Fibroblast of skin of left quadriceps (primary cell): ENCODE data around the gene ONECUT3.

Experiments used
- DNase-seq, 2 experiments: peaks; one replicate each; pipeline ENCODE4 v3.0.0-alpha.2; 2013; ENCODE audit warnings: low read depth in 2 of 2

Gene ONECUT3

DNA sequence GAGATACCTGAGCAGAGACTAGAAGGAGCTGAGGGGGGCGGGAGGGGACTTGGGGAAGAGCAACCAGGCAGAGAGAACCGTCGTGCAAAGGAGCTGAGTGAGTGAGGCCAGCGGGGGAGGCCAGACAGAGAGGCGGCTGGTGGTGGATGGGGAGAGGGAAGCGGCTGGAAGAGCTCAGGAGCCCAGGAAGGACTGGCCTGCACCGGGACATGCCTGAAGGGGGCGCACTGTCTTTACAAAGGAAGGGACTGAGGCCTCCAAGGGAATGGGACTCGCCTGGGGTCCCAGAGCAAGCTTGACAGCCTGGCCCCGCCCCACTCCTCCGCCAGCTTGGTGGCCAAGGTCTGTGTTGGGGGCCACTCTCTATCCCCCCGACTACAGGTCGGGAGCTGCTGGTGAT is 14.9 kb downstream of the ONECUT3 start:
- DNase-seq: no peak

DNA sequence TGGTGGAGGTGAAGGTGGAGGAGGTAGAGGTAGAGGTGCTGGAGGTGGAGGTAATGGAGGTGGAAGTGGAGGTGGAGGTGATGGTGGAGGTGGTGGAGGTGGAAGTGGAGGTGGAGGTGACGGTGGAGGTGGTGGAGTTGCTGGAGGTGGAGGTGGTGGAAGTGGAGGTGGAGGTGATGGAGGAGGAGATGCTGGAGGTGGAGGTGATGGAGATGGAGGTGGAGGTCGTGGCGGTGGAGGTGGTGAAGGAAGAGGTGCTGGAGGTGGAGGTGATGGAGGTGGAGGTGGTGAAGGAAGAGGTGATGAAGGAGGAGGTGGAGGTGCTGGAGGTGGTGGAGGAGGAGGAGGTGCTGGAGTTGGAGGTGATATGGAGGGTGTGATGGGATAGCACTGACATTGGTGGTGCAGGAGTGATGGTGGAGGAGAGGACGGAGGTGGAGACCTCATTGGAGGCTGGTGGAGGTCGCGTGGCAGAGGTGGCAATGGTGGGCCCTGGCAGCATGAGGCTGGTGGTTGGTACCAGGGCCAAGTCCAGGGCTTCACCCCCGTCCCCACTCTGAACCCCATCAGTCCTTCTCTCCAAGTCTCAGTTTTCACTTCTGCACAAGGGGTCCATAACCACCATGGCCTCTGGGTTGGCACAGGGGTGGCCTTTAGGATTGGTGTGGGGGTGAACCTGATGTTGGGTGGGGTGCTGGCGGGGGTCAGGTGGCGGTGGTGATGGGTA is 15.8 kb downstream of the ONECUT3 start:
- DNase-seq: no peak

DNA sequence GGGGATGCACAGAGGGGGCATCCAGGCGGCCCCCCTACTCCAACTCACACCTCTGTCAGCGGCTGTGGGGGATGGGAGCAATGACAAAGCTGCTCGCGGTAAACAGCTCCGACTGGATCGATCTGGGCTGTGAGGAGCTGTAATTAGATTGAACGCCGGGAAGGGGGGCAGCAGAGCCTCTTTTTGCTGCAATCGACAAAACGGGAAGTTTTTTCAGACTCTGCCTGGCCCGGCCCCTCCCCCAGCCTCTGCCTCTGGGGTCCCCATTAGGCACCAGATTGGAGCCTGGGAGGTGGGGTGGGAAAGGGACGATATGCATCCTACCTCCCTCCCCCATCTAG is 16.3 kb downstream of the ONECUT3 start:
- no peak for DNase-seq

DNA sequence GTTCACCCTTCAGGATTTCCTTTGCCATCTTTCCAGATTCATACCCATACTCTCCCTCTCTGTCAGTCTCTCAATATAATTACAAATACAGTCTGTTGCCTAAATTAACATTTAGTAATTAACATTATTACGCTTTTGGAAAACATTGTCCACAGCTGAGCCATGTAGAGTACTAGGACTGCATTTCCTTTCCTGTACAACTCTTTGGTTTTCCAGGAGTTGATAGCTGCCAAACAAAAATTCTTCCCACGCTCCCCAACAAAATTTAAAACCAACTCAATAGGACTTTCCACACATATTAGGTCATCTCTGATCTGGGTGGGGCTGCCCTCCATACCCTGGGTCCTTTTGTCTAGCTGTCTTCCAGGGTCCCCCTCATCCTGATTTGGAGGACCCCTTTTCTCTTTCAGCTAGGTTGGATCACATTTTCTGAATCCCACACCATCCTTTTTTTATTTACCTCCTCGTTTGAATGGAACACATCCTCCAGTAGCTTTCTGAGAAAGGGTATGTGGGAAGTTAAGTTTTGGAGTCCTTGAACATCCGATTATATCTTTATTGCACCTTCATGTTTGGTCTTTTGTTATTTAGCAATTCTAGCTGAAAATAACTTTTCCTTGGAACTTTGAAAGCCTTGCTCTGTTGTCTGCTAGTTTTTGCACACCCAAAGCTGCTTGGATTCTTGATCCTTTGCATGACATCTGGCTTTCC is 17.7 kb downstream of the ONECUT3 start:
- no peak for DNase-seq

DNA sequence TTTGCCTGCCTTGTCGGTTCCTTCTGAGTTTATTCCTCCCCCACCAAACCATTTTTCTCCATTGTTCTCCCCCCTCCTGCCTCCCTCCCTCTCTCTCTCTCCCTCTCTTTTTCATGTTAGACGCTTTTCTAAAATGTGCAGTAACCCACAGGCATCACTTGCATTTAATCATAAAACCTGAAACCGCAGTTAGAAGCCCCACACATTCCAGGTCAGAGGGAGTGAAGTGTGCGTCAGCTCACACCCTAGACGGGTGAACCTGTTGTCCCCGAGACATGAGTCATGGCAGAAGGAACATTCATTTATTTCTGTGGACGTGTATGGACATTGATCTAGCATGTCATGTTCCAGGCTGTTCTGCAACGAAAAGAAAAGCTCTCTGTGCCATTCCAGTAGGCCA is 19.9 kb downstream of the ONECUT3 start:
- no peak for DNase-seq

DNA sequence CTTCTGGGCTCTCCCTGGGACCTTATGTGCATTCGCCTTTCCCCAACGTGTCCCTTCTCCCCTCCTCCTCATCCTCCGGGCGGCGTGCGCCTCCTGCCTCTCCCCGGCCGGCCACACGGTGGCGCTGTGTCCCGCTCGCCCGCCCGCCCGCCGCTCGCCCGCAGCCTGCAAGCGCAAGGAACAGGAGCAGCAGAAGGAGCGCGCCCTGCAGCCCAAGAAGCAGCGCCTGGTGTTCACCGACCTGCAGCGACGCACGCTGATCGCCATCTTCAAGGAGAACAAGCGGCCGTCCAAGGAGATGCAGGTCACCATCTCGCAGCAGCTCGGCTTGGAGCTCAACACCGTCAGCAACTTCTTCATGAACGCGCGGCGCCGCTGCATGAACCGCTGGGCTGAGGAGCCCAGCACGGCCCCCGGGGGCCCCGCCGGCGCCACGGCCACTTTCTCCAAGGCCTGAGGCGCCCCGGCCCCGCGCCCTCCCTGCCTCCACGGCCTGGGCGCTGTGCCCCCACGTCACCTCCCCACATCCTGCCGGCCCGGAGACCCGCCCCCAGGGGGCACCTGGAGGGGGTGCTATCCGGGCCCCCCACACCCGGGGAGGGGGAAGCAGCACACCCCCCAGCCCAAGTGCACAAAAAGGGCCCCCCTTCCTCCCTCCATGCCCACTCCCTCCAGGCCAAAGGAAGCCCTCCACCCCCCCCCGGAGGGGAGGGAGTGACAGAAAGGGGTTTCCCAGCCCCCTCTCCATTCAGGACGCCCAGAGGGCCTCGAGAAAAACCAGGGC is 21.9 kb downstream of the ONECUT3 start:
- DNase-seq: no peak

DNA sequence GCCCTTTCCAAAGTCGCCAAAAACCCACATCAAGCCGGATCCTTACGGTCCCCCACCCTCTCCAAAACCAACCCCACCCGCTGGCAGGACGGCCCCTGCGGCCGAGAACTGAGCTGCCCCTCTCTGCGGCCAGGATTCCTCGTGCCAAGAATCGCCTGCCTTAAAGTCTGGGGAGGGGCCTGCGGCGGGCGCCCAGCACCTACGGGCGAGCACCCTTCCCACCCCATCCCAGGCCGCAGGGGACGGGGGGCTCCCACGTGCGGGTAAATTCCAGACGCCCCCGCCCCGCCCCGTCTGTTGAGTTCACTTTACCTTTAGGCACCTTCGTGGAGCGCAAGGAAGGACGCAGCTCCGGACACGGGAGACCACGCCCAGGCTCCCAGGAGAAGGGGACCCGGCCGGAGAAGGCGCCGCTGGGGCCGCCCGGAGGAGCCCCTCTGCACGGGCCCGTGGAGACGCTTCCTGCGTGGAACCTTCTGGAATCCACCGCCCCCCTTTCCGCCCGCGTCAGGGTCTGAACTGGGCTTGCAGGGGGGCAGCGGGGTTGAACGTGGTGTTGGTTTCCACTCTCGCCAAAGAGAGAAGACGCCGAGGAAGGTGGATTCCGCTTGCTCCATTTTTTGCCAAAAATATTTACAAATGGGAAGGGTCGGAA is 22.8 kb downstream of the ONECUT3 start:
- DNase-seq: no peak

DNA sequence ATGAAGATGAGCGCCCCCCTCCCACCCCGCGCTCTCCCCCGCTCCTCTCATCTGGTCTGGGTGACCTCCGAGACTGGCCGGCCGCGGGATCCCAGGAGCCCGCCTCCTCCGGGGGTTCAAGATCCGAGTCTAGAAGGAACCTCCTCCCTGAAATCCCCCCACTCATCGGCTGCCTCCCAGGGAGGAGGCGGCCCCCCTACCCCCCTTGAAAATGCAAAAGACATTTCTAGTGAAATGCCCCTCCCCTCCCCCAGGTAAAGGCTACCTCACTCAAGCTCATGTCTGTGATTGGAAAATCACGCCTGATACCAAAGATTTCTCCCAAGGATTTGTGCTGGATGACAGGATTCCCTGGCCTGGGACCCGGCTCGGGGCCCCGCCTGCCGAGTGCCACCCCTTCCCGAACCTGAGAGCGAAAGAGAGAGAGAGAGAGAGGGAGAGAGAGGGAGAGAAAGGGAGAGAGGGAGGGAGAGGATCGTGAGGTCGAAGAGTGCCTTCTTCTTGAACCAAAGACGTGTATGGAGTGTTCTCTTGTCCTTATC is 23.4 kb downstream of the ONECUT3 start:
- no peak for DNase-seq

DNA sequence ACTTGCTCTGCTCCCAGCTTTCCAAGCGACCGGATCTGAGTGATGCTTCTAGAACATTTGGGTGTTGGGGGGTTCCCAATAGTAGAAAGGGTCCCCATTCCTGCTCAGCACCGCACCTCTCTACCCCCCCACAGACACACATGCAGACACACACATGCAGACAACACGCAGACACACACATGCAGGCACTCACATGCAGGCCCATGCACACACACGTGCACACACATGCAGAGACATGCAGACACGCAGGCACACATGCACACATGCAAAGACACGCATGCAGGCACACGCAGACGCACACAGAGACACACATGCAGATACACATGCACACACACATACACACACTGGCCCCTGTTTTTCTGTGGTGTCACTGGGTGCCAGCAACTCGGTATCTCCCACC is 23.8 kb downstream of the ONECUT3 start:
- DNase-seq: no peak

DNA sequence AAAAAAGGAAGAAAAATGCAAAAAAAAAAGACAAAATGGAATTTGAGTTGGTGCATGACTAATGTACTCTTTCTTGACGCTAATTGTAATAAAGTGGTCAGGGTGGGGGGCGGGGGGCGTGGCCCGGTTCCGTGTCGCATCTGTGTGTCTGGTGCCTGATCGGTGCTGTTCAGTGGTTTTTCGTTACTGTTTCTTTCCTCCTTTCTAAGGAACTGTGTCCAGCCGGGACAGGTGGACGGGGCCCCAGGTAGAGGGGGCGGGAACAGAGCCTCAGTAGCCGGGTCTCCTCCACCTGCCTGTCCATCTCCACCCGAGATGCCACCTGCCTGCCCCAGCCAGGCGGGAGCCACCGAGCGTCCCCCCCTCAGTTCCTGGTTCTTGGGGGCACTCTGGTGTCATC is 26.3 kb downstream of the ONECUT3 start:
- DNase-seq: no peak

DNA sequence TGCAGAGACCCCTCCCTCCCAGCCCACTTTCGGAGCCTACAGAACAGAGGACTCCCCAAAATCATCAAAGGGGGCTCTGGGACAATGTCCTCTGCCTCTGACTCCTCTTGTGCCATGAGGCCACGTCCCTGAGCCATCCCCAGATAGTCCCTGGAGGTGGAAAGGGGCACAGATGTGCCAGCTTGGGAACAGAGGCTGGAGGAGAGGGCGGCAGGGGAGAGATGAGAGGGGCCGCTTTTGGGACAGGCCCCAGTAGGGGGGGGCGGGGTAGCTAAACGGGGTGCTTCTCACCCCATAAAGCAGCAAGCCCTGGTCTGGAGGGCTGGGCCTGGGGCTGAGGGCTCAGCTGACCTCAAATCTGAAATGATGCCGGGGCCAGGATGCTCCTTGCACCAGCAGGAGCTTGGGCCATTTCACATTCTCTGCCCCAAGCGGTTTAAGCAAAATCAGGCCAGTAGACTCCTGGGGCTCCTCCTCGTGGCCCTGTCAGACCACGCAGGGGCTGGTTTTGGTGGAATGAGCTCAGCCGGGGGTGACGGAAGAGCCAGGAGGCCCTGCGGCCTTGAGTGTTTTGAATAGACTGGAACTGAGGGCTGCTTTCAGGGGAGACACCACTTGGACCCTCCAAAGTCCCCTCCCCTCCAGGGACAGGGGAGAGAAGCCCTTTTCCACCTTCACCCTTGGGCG is 27.1 kb downstream of the ONECUT3 start:
- DNase-seq: no peak

DNA sequence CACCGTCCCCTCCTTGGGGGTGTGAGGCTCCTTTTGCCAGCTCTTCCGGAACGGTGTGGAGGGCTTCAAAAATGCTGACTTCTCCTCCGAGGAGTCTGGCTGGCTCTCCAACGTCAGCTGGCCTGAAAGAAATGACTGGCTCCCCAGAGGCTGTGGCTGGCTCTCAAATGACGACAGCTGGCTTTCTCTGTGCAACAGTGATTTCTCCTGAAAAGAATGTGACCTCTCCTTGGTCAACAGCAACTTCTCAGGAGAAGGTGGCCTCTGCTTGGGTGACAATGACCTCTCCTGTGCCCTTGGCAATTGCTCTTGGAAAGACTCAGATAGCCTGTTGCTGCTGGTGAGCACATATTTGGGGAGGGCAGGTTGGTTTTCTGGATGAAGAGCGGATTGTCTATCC is 29.2 kb downstream of the ONECUT3 start:
- no peak for DNase-seq

DNA sequence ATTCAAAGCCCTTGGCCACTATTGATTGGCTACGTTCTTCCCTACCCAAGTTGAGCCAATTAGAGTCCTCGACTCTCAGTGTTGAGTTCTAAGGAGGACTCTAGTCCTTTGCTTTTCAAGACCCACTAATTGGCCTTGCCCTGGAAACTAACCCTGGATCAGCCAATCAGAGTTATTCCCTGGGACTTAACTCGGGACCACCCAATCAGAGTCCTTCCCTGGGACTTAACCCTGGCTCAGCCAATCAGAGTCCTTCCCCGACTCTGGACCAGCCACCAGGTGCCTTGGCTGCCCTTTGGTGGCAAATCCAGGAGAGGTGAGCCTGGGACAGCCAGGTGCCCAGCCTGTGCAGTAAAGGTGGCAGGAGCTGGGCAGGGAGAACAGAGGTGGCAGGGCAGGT is 30.0 kb downstream of the ONECUT3 start:
- DNase-seq: no peak

DNA sequence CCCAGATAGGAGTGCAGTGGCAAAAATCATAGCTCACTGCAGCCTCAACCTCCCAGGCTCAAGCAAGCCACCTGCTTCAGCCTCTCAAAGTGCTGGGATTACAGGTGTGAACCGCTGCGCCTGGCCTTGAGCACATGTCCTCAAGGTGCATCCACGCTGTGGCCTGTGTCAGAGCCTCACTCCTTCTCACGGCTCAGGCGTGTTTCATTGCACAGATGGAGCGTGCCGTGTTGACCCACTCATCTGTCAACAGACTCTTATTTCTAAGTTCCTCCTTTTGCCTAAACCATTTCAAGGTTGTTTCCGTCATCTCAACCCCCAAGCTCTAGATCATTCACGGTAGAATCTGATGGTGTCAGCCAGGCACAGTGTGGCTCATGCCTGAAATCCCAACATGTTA is 30.6 kb downstream of the ONECUT3 start:
- no peak for DNase-seq

DNA sequence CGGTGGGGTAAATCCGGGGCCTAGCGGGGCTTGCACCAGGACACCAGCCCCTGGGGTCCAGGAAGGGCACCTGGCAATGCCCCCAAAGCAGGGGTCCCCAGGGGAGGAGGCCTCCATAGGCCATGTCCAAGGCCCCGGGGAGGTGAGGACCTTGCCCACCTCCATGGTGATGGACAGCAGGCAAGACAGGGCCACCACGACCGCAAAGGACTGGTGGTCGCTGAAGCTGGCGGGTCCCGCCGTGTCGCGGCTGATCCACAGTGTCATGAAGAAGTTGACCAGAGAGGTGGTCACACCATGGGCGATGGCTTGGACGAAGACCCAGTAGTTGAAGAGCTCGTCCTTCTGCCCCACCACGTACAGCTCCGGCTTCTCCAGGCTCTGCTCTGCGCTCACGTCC is 32.0 kb downstream of the ONECUT3 start:
- DNase-seq: no peak

DNA sequence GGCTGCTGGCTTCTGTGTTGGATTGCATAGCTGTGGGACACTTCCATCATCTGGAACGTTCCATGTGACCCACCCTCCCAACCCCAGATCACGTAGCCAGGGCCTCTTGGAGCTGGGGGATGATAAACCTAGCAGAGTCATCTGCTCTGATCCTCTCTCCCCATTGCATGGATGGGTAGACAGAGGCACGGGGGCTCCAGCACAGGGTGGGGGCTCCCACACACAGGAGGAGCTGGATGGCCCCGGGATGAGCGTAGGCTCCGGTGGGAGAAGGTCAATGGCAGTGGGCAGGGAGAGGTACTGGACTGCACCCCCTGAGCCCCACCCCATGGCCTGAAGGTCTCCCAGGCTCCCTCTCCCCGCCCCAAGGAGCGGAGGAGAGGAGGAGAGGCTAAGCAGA is 33.4 kb downstream of the ONECUT3 start:
- no peak for DNase-seq

DNA sequence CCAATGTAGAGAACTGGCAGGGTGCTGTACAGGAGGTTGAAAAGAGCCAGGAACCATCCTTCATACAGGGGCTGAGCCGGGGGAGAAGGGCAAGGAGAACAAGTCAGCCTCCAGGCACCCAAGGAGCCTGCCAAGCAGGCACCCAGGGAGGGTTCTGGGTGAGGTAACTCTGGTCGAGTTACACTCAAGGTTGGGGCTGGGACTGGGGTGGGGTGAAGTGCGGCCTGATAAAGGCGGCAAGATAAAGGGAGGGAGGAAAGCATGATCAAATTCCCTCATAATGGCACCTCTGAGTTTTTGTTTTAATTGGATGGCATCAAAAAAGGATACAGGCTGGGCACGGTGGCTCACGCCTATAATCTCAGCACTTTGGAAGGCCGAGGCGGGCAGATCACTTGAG is 33.8 kb downstream of the ONECUT3 start:
- no peak for DNase-seq

DNA sequence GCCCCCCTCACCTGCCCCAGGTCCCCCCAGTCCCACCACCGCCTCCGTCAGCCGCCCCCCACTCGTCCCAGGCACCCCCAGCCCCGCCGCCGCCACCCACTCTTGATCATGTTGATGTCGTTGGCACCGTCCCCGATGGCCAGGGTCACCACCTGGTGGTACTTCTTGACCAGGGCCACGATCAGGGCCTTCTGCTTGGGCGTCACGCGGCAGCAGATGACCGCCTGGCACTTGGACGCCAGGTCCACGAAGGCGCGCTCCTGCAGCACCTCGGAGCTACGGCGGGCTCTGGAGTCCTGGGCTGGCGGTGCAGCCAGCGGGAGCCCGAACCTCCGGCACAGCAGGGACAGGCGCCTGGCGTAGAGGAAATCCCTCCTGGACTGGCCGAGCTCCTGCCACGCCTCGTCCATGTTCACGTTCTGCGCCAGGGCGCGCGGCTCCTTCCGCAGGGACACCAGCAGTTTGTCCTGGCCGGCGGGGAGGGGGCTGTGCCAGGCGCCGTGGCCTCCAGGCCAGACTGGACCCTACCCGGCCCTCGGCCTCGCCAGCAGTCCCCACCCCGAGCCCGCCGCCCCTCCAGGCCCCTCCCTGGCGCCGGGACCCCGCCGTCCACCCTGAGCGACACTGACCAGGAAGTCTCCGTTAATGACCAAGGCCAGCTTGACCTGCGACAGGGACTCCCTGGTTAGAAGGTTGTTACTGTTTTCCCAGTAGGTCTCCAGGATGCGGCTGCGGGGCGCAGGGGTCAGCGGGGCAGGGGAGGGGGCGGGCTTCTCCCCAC is 36.1 kb downstream of the ONECUT3 start:
- DNase-seq: no peak

DNA sequence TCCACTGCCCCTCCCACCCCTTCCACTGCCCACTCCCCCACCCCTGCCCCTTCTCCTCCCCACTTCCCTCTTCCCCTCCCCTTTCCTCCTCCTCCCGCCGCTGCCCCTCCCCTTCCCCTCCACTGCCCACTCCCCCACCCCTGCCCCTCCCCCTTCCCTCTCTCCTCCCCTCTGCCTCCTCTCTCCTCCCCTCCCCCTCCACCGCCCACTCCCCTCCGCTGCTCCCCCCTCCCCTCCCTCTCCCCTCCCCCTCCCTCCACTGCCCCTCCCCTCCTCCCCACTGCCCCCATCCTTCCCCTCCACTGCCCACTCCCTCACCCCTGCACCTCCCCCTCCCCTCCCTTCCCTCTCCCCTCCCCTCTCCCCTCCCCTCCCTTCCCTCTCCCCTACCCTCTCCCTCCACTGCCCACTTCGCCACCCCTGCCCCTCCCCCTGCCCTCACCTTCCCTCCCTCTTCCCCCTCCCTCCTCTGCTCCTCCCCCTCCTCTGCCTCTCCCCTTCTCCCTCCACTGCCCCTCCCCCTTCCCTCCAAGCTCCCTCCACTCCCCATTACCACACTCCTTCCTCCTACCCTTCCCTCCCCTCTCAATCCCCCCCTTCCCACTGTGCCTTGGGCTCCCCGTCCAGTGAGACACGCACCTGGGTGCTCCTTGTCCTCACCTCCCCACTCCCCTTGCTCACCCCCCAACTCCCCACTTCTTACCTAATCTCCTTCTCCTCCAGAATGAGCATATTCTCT is 36.9 kb downstream of the ONECUT3 start:
- no peak for DNase-seq

DNA sequence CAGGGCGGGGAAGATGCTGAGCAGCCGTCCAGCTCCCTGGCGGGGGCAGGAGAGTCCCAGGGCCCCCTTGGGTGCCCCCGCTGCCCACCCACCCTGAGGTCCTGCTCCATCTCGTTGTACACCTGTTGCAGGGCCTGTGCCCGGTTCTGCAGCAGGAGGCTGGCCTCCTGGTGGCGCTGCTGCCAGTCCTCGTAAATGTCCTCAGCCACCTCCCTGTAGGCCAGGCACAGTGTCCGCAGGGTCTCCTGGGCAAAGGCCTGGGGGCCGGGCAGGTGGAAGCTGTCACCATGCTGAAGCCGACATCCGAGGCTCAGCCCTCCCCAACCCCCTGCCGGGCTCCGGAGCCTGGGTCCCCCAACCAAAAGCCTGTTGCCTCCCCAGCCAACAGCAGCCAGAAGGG is 38.6 kb downstream of the ONECUT3 start:
- DNase-seq: no peak
